Neural cell (in vitro differentiated cells): ENCODE results near the gene KLHDC3. TPM values are rescaled to one million over a fixed set of nuclear protein-coding genes. Genes with fewer than 3 reads are reported as not detected.
"Not testable (repeated sequence)": the region's sequence is repeated elsewhere in the genome, so short reads cannot be mapped to it uniquely, and the experiment has no call there.

ENCODE experiments used
- H2AFZ ChIP-seq: fragments of 200-600, 300-800 bp; sonication (generic), shearing (Covaris generic); 2 replicates; pipeline ENCODE4 v1.6.0; 2014; ENCODE audit warnings: low read depth, mild to moderate bottlenecking, antibody characterized with exemption, low read length, moderate library complexity
- H3F3A ChIP-seq: fragments of 200-600 bp; shearing (Covaris generic); 2 replicates; pipeline ENCODE4 v1.6.1; 2016; ENCODE audit warnings: mild to moderate bottlenecking, moderate library complexity, mixed read lengths, antibody characterized with exemption, low read length; ENCODE audit not compliant: insufficient read depth, poor library complexity, severe bottlenecking
- H3K27ac ChIP-seq: fragments of 200-600, 300-800 bp; sonication (generic), shearing (Covaris generic); 2 replicates; pipeline ENCODE4 v1.5.1; 2014; ENCODE audit warnings: mild to moderate bottlenecking, low read length, moderate library complexity
- H3K27me3 ChIP-seq: fragments of 300-800, 200-600 bp; sonication (generic), shearing (Covaris generic); 2 replicates; pipeline ENCODE4 v1.6.0; 2014; ENCODE audit warnings: mild to moderate bottlenecking, low read depth, low read length, moderate library complexity; ENCODE audit not compliant: insufficient read depth
- H3K36me3 ChIP-seq: fragments of 300-800, 200-600 bp; sonication (generic), shearing (Covaris generic); 2 replicates; pipeline ENCODE4 v1.5.1; 2014; ENCODE audit warnings: mild to moderate bottlenecking, antibody characterized with exemption, low read length, moderate library complexity; ENCODE audit not compliant: insufficient read depth
- H3K4me2 ChIP-seq: fragments of 300-800, 200-600 bp; sonication (generic), shearing (Covaris generic); 2 replicates; pipeline ENCODE4 v1.6.0; 2014; ENCODE audit warnings: mild to moderate bottlenecking, low read length
- H3K4me3 ChIP-seq: fragments of 300-800, 200-600 bp; sonication (generic), shearing (Covaris generic); 2 replicates; pipeline ENCODE4 v1.5.1; 2014; ENCODE audit warnings: mild to moderate bottlenecking, low read length, moderate library complexity
- H3K79me2 ChIP-seq: fragments of 200-600 bp; shearing (Covaris generic); replicated peaks from 2 replicates; pipeline ENCODE4 v1.6.0; 2014; ENCODE audit warnings: mild to moderate bottlenecking, low read length, moderate library complexity; ENCODE audit not compliant: insufficient read depth
- H3K9ac ChIP-seq: fragments of 300-800, 200-600 bp; sonication (generic), shearing (Covaris generic); 2 replicates; pipeline ENCODE4 v1.6.1; 2016; ENCODE audit warnings: mild to moderate bottlenecking, low read length, mixed read lengths
- H3K9me2 ChIP-seq: fragments of 200-600 bp; shearing (Covaris generic); 2 replicates; pipeline ENCODE4 v1.6.1; 2016; ENCODE audit warnings: mild to moderate bottlenecking, low read length, mixed read lengths; ENCODE audit not compliant: insufficient read depth
- H3K9me3 ChIP-seq: fragments of 200-600, 300-800 bp; sonication (generic), shearing (Covaris generic); 2 replicates; pipeline ENCODE4 v1.6.1; 2016; ENCODE audit warnings: mild to moderate bottlenecking, mixed run types, low read length, moderate library complexity, mixed read lengths
- H4K20me1 ChIP-seq: fragments of 200-600 bp; shearing (Covaris generic); 2 replicates; pipeline ENCODE4 v1.6.1; 2016; ENCODE audit warnings: mild to moderate bottlenecking, mixed run types; ENCODE audit not compliant: insufficient read depth
- CTCF ChIP-seq: fragments of 450-650 bp; IDR thresholded peaks from 2 replicates; pipeline ENCODE4 v1.5.1; 2014; ENCODE audit warnings: antibody characterized with exemption, mild to moderate bottlenecking, moderate library complexity; ENCODE audit not compliant: poor library complexity, severe bottlenecking
- EP300 ChIP-seq: fragments of 450-650 bp; conservative IDR thresholded peaks from 2 replicates; pipeline ENCODE4 v1.6.1; 2014; ENCODE audit warnings: antibody characterized with exemption, mild to moderate bottlenecking, moderate library complexity; ENCODE audit not compliant: poor library complexity, severe bottlenecking
- EZH2 ChIP-seq: fragments of 200-600, 300-800 bp; shearing (Covaris generic), sonication (generic); IDR thresholded peaks from 2 replicates; pipeline ENCODE4 v1.6.1; 2014; ENCODE audit warnings: antibody characterized with exemption, low read length, borderline replicate concordance, mild to moderate bottlenecking; ENCODE audit not compliant: insufficient read depth, poor library complexity, severe bottlenecking
- MXI1 ChIP-seq: fragments of 450-650 bp; conservative IDR thresholded peaks from 2 replicates; pipeline ENCODE4 v1.6.1; 2014; ENCODE audit warnings: antibody characterized with exemption, mild to moderate bottlenecking; ENCODE audit not compliant: poor library complexity, severe bottlenecking
- POLR2AphosphoS5 ChIP-seq: IDR thresholded peaks from 2 replicates; pipeline ENCODE4 v1.6.1; 2012
- RAD21 ChIP-seq: fragments of 450-650 bp; conservative IDR thresholded peaks from 2 replicates; pipeline ENCODE4 v1.6.1; 2014; ENCODE audit warnings: antibody characterized with exemption, mild to moderate bottlenecking, moderate library complexity
- REST ChIP-seq: IDR thresholded peaks from 2 replicates; pipeline ENCODE4 v1.6.1; 2012; ENCODE audit warnings: borderline replicate concordance
- SMC3 ChIP-seq: fragments of 450-650 bp; conservative IDR thresholded peaks from 2 replicates; pipeline ENCODE4 v1.6.1; 2014; ENCODE audit warnings: antibody characterized with exemption, mild to moderate bottlenecking, moderate library complexity; ENCODE audit not compliant: poor library complexity
- TAF1 ChIP-seq: IDR thresholded peaks from 2 replicates; pipeline ENCODE4 v1.6.1; 2012; ENCODE audit warnings: low read depth
- polyA plus RNA-seq: library from polyadenylated mRNA; depleted of rRNA; stranded (reverse); fragments of >200 nt; gene quantifications from 2 replicates; pipeline ENCODE4 v1.2.3, GENCODE V29; 2014

The KLHDC3 gene
- polyA plus RNA-seq, 1 donor from 2014 or later: 232 TPM

GRCh38 chr6:43038727-43039126 is 24.7 kb downstream of the KLHDC3 start:
- H3F3A ChIP-seq: no peaks in the 10 kb centered on the region
- no peaks in the 10 kb centered on the region for H4K20me1 ChIP-seq
- H3K9me2 ChIP-seq: no peaks in the 10 kb centered on the region
- no peak overlapping the region for H3K4me3 ChIP-seq
- H3K27ac ChIP-seq: no peak overlapping the region
- H3K36me3 ChIP-seq: no peaks in the 10 kb centered on the region
- TF ChIP-seq EZH2: no peak
- no peak for TF ChIP-seq CTCF
- no peak for TF ChIP-seq EP300
- TF ChIP-seq POLR2AphosphoS5: no peak
- TF ChIP-seq TAF1: no peak
- TF ChIP-seq MXI1: no peak
- TF ChIP-seq SMC3: no peak
- no peak for TF ChIP-seq RAD21
- no peak for TF ChIP-seq REST
- no peak overlapping the region for H3K9ac ChIP-seq
- no peaks in the 10 kb centered on the region for H3K9me3 ChIP-seq
- no peaks in the 10 kb centered on the region for H3K27me3 ChIP-seq
- no peak overlapping the region for H2AFZ ChIP-seq
- no peak overlapping the region for H3K4me2 ChIP-seq
- H3K79me2 ChIP-seq: no peaks in the 10 kb centered on the region

GRCh38 chr6:43040542-43041257 is 26.7 kb downstream of the KLHDC3 start:
- no peaks in the 10 kb centered on the region for H3K36me3 ChIP-seq
- TF ChIP-seq MXI1: no peak
- H3K4me3 ChIP-seq: no peak overlapping the region
- no peak overlapping the region for H3K4me2 ChIP-seq
- no peaks in the 10 kb centered on the region for H3K9me3 ChIP-seq
- H2AFZ ChIP-seq: no peak overlapping the region
- H3F3A ChIP-seq: no peaks in the 10 kb centered on the region
- no peaks in the 10 kb centered on the region for H3K79me2 ChIP-seq
- H3K9me2 ChIP-seq: no peaks in the 10 kb centered on the region
- H4K20me1 ChIP-seq: no peaks in the 10 kb centered on the region
- no peaks in the 10 kb centered on the region for H3K27me3 ChIP-seq
- H3K27ac ChIP-seq: no peak overlapping the region
- no peak overlapping the region for H3K9ac ChIP-seq

- not testable (repeated sequence) for H3K27ac ChIP-seq, H3K9me3 ChIP-seq, H3K9me2 ChIP-seq, H4K20me1 ChIP-seq, H2AFZ ChIP-seq, H3K9ac ChIP-seq, H3F3A ChIP-seq, H3K4me2 ChIP-seq, H3K79me2 ChIP-seq, H3K27me3 ChIP-seq, H3K4me3 ChIP-seq, H3K36me3 ChIP-seq
These were observed 27.4 kb downstream of the KLHDC3 start for GRCh38 chr6:43041475-43041874.
